Measurements from ENCODE around the gene TLNRD1.

GRCh38 chr15:80991421-80991820, 9.3 kb upstream of the TLNRD1 start:
- TF ChIP-seq CTCF (IDR thresholded peaks at IDR 0.05; ENCODE audit: insufficient read depth, low read length), result no peak
- TF ChIP-seq POLR2AphosphoS5 (IDR thresholded peaks at IDR 0.05; ENCODE audit: low read depth), result no peak
- TF ChIP-seq REST (IDR thresholded peaks at IDR 0.05; ENCODE audit: insufficient replicate concordance, low read depth), result no peak
